Fibroblast of lung (primary cell): ENCODE results near the gene HCFC2.

Experiments used
- EZH2 ChIP-seq: IDR thresholded peaks from 2 replicates; pipeline ENCODE4 v1.5.1; 2012; ENCODE audit warnings: low read length, control low read depth, mild to moderate bottlenecking; ENCODE audit errors: missing control alignments
- TF ChIP-seq, protein P1 (sequence below), 2 donors: IDR thresholded peaks in 1 of 2; conservative IDR thresholded peaks in 1 of 2; 1 replicate in 1 of 2; 2 replicates in 1 of 2; pipeline ENCODE4 v1.5.1; 2011 to 2012; ENCODE audit warnings: low read length in 2 of 2, control low read depth in 1 of 2, inconsistent platforms in 1 of 2, low read depth in 1 of 2, mild to moderate bottlenecking in 1 of 2

DNA sequence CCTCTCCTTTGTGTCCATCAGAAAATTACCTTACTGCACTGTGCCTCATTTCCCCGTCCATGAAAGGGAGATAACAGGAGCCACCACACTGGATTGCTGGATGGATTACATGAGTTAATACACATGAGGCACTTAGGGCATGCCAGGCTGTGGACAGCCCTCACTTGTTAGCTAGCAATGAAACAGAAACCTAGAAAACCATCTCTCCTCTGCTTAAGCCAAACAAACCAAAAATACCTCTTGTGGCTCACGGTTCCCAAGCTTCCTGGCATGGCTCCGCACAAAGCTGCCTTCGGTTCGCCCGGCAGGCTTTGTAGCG lies 660 bp upstream of the HCFC2 start:
- TF ChIP-seq, protein P1, sequence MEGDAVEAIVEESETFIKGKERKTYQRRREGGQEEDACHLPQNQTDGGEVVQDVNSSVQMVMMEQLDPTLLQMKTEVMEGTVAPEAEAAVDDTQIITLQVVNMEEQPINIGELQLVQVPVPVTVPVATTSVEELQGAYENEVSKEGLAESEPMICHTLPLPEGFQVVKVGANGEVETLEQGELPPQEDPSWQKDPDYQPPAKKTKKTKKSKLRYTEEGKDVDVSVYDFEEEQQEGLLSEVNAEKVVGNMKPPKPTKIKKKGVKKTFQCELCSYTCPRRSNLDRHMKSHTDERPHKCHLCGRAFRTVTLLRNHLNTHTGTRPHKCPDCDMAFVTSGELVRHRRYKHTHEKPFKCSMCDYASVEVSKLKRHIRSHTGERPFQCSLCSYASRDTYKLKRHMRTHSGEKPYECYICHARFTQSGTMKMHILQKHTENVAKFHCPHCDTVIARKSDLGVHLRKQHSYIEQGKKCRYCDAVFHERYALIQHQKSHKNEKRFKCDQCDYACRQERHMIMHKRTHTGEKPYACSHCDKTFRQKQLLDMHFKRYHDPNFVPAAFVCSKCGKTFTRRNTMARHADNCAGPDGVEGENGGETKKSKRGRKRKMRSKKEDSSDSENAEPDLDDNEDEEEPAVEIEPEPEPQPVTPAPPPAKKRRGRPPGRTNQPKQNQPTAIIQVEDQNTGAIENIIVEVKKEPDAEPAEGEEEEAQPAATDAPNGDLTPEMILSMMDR (conservative IDR thresholded peaks at IDR 0.05 in 1 of 2, IDR thresholded peaks at IDR 0.05 in 1 of 2; ENCODE audit: low read depth in 1 of 2, low read length in 2 of 2): no peak
- no peak for TF ChIP-seq EZH2
